ENCODE results near the gene ASXL1.

ASXL1 gene

DNA sequence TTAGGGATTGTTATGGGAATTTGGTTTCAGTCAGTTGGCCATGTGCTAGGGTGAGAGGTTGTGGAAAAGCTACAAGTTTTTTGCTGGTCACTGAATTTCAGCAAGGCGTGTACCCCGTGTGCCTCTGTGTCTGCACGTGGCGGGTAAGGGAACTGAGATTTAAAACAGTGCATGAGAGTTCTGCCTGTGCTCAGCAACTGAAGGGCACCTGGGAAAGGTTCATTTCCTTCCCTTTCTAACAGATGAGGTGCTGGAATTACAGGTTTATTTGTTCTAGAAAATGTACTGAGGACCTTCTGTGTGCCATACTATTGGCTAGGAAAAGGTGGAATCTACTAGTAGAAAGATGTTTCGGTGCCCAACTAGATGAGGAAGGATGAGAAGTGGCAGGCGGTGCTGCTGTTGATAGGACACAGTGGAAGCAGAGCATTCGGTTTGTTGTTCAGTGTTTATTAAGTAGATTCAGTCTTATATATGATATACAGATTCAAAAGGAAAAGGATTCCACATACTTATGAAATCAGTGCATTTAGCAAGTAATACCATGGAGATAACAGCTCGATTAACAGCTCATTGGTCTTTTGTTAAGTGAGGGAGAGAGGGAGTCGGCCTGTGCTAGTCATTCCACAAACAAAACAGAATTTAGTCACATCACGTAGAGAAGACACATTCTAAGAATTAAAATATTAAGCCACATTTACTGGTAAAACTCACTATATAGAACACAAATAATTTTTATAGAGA, 84.7 kb downstream of the ASXL1 start:
- no peak for DNase-seq

DNA sequence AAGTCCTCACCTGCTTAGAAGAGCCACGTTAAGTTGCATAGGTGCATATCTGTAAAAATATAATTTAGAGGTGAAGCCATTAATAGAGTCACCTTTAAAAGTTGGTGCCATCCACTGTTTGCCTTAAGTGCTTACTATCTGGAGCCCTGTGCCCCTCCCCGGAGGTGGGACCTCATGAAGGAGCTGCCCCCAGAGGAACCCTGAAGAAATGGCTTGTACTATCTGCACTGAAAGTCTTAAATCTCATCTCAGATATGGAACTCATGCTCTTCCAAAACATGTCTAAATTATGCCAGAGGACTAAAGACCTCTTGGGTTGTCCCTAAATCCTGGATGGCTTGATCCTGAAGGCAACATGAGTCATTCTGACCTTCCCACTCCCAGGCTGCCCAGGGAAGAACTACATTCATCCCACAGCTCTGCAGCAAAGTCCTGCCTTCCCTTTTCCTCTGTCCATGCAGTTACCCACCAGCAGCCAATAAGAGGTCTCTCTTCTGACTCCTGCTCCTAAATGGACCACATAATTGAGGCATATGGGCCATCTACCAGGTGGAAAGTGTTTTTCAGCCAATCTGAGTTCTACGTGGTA, 85.3 kb downstream of the ASXL1 start:
- DNase-seq: peak; percentile 30

DNA sequence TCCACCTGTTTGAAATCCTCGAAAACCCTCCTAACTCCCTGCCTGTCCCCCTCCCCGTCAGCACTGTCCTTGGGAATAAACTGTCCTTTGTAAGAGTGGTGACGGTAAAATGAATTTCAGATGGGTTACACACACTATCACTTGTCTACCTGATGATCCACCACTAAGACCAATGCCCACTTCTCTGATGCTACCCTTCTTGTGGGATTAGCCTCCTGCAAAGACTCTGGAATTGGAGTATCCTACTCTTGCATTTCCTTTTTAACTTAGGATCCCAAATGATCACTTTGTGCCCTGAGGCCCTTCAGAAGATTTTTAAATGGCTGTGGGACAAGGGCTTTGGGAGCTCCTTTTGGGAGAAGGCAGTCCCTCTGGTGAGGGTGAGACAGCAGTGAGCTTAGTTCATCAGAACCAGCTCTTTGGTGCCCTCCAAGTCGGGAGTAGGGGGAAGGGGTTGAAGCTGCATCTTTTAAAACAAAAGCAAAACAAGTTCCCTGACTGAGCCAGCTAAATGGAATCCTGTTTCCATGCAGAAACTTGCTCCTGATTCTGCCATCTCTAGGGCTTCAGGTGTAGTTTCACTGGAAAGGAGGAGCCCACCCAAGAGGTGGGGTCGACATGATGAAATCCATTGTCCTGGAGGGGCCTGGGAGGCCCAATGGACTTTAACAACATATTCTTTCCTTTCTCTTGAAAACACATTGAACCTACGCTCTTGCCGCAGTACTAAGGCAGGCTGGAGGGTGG, 86.5 kb downstream of the ASXL1 start:
- DNase-seq: no peak

DNA sequence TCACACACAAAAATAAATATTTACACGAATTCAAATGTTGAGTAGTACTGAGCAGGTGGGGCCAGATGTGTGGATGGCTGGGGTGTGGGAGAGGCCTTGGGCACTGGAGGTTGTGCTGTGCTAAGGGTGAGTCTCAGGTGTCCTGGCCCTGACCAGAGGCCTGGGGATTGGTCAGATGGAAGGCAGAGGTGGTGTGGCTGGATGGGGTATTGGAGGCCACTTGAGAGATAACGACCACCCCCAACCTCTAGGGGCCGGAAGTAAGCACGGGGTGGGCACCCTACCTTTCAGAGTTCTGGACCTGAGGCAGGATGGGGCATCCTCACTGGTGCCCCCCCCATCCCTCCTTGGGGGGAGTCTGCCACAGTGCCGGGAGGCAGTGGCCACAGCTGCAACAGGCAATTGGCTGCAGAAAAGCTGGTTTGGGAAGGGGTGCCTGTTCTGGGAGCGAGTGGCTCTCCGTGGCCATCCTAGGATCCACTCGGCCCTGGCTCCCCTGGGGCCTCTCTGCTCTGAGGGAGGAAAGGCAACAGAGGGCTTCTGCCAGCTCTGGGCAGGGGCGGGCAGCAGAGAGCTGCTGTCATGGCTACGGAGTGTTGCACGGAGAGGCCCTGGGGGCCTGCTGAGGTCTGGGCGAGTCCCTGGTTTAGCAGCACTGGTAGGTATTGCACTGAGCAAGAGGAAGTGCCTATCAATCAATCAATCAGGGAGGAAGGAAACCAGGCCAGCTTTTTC, 87.6 kb downstream of the ASXL1 start:
- DNase-seq: no peak

GRCh38 chr20:32446301-32447100, 88.4 kb downstream of the ASXL1 start:
- DNase-seq: no peak

DNA sequence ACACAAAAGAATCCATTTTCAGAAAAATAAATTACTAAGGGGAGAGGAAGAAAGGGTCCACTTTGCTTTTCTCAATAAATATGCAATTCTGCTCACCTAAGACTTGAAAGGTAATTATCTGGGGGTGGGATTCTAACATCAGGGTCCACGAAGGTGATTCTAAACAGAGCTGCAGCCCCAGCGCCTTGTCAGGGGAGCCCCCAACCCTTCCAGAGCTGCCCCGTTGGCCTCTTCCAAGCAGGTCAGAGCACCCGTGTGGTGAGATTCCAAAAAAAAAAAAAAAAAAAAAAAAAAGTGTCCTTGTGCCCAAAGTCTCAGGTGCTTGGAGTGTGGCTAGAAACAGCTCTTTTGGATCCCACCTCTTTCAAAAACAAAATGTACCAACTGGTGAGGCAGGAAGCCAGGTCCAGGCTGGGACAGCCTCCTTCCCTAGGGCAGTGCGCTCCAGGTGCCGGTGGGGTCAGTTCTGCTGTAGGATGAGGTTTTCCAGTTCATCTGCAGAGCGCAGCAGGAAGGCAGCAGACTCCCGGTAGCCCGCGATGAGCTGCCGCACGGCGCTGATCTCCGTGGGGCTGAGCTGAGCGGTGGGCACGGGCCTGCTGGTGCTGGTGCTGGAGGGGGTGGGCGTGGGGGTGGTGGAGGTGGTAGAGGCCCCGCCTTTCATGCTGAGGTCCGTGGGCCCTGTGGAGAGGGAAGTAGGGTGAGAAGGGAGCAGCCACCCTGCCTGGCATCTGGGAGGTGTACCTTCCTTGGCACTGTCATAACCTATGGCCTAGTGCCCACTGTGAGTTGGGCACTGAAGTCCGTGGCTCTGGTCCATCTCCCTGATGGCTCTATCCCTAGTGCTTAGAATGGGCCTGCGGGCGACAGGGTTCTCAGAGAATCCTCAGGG, 89.3 kb downstream of the ASXL1 start:
- no peak for DNase-seq

DNA sequence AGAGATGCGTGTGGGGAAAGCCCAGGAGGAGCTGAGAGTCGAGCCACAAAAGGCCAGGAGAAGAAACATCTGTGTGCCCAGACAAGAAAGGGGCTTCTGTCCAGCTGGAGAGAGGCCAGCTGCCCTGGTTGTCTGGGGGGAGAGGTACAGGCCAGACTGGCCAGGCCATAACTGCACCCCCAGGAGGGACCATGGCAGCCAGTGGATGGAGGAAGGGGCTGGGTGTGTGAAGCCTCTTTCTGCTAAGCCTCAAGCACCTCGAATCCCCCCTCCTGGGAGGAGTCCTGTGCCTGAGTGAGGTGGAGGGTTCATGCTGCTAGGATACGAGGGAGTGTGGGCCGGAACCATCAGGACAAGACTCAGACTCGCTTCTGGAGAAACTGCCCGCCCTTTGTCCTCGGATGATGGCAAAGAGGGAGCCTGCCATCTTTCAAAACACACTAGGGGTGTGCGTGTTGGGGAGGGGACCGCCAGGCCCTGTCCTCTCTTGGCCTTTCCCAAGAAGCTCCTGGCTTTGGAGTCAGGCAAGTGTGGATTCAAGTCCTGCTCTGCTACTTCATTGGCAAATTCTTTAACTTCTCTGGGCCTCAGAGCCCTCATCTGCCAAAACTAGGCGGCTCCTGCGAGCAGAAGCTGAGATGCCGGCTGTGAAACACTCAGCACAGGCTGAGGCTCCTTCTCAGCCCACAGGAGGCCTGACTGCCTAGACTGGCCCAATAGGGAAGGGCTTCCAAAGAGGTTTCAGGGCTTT, 90.3 kb downstream of the ASXL1 start:
- DNase-seq: no peak

- DNase-seq: no peak
These were observed 91.1 kb downstream of the ASXL1 start for GRCh38 chr20:32449057-32449889.

GRCh38 chr20:32449890-32450401, 91.8 kb downstream of the ASXL1 start:
- no peak for DNase-seq

GRCh38 chr20:32450484-32451061, 92.4 kb downstream of the ASXL1 start:
- no peak for DNase-seq

DNA sequence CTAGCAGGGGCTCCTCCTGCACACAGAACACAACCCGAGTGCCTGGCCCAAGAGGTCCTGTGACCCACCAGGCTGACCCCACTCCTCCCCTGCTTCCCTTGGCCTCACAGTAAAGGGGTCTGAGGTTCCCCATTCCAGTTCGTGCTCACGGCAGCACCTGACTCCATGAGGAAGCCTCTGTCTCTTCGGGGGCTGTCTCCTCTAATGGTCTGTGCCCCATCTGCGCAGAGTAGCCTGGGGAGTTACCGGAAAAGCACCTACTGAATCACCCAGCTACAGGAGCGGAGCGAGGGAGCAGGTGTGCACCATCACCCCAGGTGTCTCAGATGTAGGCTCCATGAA, 93.2 kb downstream of the ASXL1 start:
- no peak for DNase-seq

DNA sequence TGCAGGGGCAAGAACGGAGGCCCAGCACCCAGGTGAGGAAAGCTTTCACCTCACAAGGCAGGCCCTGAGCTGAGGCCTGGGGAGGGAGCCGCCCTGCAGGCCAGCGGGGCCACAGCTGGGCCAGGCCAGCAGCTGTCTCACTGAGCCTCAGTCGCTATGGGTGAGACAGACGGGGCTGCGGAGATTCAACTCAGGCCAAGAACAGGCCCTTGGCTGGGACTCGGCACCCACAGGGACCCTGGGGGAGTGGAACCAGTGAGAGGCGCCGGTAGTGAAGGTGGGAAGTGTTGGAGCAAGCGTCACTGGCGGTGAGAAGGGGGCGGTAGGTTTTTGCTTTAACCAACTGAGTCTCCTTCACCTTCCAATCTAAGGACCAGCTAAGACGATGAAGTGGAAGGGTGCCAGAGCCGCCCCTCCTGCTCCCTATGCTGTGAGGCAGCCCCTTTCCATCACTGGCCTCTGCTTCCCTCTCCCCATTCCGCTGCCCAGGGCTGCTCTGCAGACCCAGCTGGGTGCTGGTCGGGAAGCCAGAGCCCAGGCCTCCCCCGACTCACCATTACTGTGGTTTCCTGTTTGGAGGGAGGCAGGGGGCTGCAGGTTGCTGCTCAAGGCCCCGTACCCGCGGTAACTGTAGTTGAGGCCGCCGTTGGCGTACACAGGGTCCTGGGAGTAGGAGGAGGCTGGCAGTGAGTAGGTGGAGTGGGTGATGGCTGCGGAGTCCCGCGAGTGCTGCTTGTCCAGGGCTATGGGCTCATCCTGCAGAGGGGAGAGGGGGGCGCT, 93.7 kb downstream of the ASXL1 start:
- DNase-seq: no peak

DNA sequence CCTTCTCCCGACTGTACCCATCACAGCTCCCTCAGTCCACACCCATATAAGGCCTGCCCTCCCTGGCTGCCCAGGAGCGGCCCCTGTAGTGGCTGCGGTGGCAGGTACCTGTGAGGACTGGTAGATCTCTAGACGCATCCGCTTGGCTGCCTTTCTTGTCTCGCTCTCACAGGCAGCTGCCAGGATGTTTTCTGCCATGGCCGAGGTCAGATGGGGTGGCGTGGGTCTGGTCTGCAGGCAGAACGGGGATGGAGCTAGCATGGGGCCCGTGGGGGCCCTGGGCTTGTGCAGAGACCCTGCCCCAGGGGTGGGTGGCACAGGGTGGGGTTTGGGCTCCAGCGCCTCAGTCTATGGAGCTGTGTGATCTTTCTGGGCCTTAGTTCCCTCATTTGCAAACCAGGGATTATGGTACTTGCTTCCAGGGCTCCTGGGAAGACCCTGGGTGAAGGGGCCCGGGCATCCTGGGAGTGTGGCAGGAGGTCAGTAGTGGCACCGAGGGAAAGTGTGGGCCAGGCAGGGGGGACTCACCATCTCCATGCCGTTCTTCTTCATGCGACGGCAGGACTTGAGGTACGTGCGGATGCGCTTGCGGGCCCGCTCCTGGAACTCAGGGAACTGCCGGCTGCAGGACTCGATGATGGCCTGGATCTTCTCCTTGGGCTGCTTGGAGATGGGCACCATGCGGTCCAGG, 94.8 kb downstream of the ASXL1 start:
- DNase-seq: no peak

DNA sequence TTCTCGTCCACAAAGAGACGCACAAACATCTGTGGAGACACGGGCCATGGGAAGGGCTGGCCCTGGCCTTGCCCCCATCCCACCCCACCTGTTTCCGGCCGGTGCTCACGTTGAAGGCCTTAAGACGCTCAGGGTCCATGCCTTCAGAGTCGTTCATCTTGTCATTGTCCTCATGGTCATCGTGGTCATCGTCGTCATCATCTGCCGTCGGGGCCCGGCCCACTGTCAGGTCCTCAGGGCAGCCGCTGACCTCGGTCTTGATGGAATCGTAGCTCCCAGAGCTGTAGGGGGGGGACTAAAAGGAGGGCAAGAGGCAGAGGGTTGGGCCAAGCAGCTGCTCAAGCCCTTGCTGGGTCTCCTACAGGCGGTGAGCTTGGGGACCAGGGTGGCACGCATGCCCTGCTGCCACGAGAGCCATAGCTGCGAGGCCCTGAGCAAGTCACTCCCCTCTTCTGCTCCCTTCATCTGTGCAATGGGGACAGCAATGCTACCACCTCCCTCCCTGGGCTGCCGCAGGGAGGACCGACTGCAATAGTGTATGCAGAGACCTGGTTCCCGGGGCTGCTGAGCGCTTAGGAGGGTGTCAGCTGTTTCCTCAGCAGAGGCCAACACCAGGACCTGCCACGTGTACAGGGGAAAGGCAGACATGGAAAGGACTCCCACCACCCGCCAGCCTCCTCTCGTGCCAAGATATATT, 95.5 kb downstream of the ASXL1 start:
- DNase-seq: no peak

GRCh38 chr20:32454164-32455145, 96.3 kb downstream of the ASXL1 start:
- DNase-seq: no peak
